Thyroid gland (tissue), 4 donors: ENCODE measurements around the gene TAS1R2. TPM values are rescaled to one million over a fixed set of nuclear protein-coding genes. Genes with fewer than 3 reads are reported as not detected.
A peak's percentile ranks its signal among the peaks of the same experiment; 100 is the strongest.

Experiments used
- DNase-seq, 2 donors: peaks; one replicate each; pipeline ENCODE4 v3.0.0-alpha.2; 2019
- H3K27ac ChIP-seq, 3 donors: fragments of 200-600 bp; sonication (generic); 1 replicate in 2 of 3; 2 replicates in 1 of 3; pipeline ENCODE4 v1.5.1; 2016 to 2019; ENCODE audit warnings: mild to moderate bottlenecking in 1 of 3, moderate library complexity in 1 of 3
- H3K27me3 ChIP-seq: fragments of 200-600 bp; sonication (generic); one replicate; pipeline ENCODE4 v1.5.1; 2019
- H3K36me3 ChIP-seq, 2 donors: fragments of 200-600 bp; sonication (generic); one replicate each; pipeline ENCODE4 v1.5.1; 2016 to 2019
- H3K4me1 ChIP-seq, 2 donors: fragments of 200-600 bp; sonication (generic); one replicate each; pipeline ENCODE4 v1.5.1; 2017 to 2019
- H3K4me3 ChIP-seq, 3 donors: fragments of 200-600 bp; sonication (generic); replicated peaks in 1 of 3; 1 replicate in 2 of 3; 2 replicates in 1 of 3; pipeline ENCODE4 v1.5.1; 2016; ENCODE audit warnings: mild to moderate bottlenecking in 1 of 3
- H3K9me3 ChIP-seq: fragments of 200-600 bp; sonication (generic); one replicate; pipeline ENCODE4 v1.5.1; 2017
- POLR2A ChIP-seq, 2 donors: fragments of 450-650 bp; IDR thresholded peaks; one replicate each; pipeline ENCODE4 v1.6.1; 2017; ENCODE audit warnings: antibody characterized with exemption in 2 of 2, mild to moderate bottlenecking in 2 of 2, moderate library complexity in 1 of 2
- WGBS, 2 donors: methylation state at CpG; one replicate each; pipeline ENCODE4 v1.1.5; 2017; 5-methylcytosine and 5-hydroxymethylcytosine counted together
- intact Hi-C: fragments of 100-400 bp; cut with DNase I; formaldehyde crosslinking; loops from one replicate; pipeline ENCODE4 v1.15.1; 2023
- total RNA-seq, 4 donors: library from RNA; depleted of rRNA; stranded (reverse); fragments of >200 nt; gene quantifications; one replicate each; pipeline ENCODE4 v1.2.3, GENCODE V29; 2016
- TF ChIP-seq, protein P1 (sequence below), 6 experiments: fragments of 200-600 bp in 3 of 6; fragments of 450-650 bp in 3 of 6; sonication (generic) in 3 of 6; IDR thresholded peaks; one replicate each; pipeline ENCODE4 v1.5.1; 2016 to 2019; ENCODE audit warnings: antibody characterized with exemption in 6 of 6, mild to moderate bottlenecking in 2 of 6, inconsistent platforms in 1 of 6, moderate library complexity in 1 of 6

Gene TAS1R2
- total RNA-seq, 4 donors from 2014 or later = not detected

DNA sequence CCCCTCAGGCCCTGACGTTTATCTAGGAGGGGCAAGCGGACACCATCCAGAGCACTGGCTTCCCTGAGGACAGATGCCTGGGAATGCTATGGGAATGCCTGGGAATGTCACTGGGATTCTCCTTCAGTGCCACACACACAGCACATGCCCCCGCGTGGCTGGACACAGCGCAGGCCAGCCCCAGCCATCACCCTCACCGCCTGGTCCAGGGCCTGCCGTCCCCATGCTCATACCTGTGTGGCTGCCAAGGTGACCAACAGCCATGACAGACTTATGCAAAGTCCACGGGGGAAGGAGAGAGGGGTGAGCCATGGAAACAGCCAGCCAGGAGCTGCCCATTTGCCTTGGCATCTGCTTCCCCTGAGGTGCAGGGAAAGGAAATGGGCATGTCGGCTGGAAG lies 5.7 kb upstream of the TAS1R2 start:
- WGBS, 2 donors = 83 to 85% methylated on average over 6 to 7 of the region's 9 CpGs
- Histone ChIP-seq H3K4me3 (no peak overlapping the region), H3K9me3 (no peaks in the 10 kb centered on the region), H3K36me3 (no peaks in the 10 kb centered on the region), H3K27me3 (no peaks in the 10 kb centered on the region), H3K27ac (no peak overlapping the region), H3K4me1 (no peaks in the 10 kb centered on the region)
- TF ChIP-seq, protein P1, sequence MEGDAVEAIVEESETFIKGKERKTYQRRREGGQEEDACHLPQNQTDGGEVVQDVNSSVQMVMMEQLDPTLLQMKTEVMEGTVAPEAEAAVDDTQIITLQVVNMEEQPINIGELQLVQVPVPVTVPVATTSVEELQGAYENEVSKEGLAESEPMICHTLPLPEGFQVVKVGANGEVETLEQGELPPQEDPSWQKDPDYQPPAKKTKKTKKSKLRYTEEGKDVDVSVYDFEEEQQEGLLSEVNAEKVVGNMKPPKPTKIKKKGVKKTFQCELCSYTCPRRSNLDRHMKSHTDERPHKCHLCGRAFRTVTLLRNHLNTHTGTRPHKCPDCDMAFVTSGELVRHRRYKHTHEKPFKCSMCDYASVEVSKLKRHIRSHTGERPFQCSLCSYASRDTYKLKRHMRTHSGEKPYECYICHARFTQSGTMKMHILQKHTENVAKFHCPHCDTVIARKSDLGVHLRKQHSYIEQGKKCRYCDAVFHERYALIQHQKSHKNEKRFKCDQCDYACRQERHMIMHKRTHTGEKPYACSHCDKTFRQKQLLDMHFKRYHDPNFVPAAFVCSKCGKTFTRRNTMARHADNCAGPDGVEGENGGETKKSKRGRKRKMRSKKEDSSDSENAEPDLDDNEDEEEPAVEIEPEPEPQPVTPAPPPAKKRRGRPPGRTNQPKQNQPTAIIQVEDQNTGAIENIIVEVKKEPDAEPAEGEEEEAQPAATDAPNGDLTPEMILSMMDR (IDR thresholded peaks at IDR 0.05) = no peak
- no peak for TF ChIP-seq POLR2A (IDR thresholded peaks at IDR 0.05)
- intact Hi-C loops = no loop called here
- no peak for DNase-seq

DNA sequence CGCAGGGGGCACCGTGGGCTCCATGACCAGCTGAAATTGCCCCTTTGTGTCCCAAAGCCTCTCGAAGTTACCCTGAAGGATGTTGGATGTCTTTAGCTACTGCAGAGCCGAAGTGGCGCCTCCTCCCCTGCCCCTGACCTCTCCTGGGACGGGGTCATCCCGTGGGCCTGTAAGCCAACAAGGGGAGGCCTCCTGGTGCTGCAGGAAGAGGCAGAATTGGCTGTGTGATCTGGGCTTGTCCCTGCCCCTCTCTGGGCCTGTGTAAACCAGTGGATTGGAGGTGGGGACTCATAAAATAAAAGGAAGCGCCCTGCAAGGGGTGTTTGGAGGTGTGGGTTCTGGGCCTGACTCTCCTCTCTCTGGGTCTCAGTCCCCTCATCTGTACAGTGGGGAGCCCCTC lies 2.1 kb upstream of the TAS1R2 start:
- intact Hi-C loops = no loop called here

DNA sequence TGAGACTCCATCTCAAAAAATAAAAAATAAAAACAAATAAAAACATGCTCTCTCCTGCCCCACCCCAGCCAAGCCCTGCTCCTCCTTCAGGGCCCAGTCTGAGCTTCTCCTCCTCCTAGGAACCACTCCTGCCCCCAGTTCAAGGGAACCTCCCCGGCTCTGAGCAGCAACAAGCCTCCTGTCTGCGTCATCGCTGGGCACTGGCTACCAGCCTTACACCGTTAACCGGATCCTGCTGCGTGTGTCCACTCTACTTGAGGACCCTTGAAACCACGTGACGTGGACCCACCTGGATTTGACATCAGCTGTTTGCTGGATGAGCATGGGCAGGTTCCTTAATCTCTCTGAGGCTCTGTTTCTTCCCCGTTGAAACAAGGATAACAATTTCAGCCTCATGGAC lies 1.6 kb upstream of the TAS1R2 start:
- H3K4me3 ChIP-seq = no peak overlapping the region
- H3K4me1 ChIP-seq = no peaks in the 10 kb centered on the region
- no peaks in the 10 kb centered on the region for H3K27me3 ChIP-seq
- peak in 1 of 2 donors; percentile 39 for DNase-seq
- WGBS, 2 donors = 38 to 55% methylated on average over 9 of the region's 9 CpGs
- TF ChIP-seq POLR2A (IDR thresholded peaks at IDR 0.05) = no peak
- TF ChIP-seq, protein P1 (IDR thresholded peaks at IDR 0.05) = no peak
- intact Hi-C loops = no loop called here
- no peak overlapping the region for H3K27ac ChIP-seq
- H3K9me3 ChIP-seq = no peaks in the 10 kb centered on the region
- H3K36me3 ChIP-seq = no peaks in the 10 kb centered on the region

More for the DNA sequence above, 2.1 kb upstream of the TAS1R2 start:
- Histone ChIP-seq H3K9me3 (no peaks in the 10 kb centered on the region), H3K27me3 (no peaks in the 10 kb centered on the region), H3K4me1 (no peaks in the 10 kb centered on the region), H3K4me3 (no peak overlapping the region), H3K36me3 (no peaks in the 10 kb centered on the region), H3K27ac (no peak overlapping the region)
- no peak for DNase-seq
- 61 to 76% methylated on average over 7 to 8 of the region's 8 CpGs for WGBS, 2 donors
- TF ChIP-seq POLR2A (IDR thresholded peaks at IDR 0.05) = no peak
- TF ChIP-seq, protein P1 (IDR thresholded peaks at IDR 0.05) = no peak

GRCh38 chr1:18858070-18858688 lies 1.3 kb downstream of the TAS1R2 start:
- H3K4me3 ChIP-seq = no peak overlapping the region
- intact Hi-C loops = no loop called here
- H3K27ac ChIP-seq = no peak overlapping the region
- no peaks in the 10 kb centered on the region for H3K9me3 ChIP-seq
- no peaks in the 10 kb centered on the region for H3K4me1 ChIP-seq
- no peaks in the 10 kb centered on the region for H3K36me3 ChIP-seq
- WGBS, 2 donors = 91 to 94% methylated on average over 7 of the region's 7 CpGs
- DNase-seq = no peak
- H3K27me3 ChIP-seq = no peaks in the 10 kb centered on the region
- TF ChIP-seq, protein P1 (IDR thresholded peaks at IDR 0.05) = no peak
- no peak for TF ChIP-seq POLR2A (IDR thresholded peaks at IDR 0.05)

GRCh38 chr1:18856435-18856834 lies 3.0 kb downstream of the TAS1R2 start:
- Histone ChIP-seq H3K9me3 (no peaks in the 10 kb centered on the region), H3K36me3 (no peaks in the 10 kb centered on the region), H3K27me3 (no peaks in the 10 kb centered on the region), H3K27ac (no peak overlapping the region), H3K4me1 (no peaks in the 10 kb centered on the region), H3K4me3 (no peak overlapping the region)
- no peak for TF ChIP-seq POLR2A (IDR thresholded peaks at IDR 0.05)
- TF ChIP-seq, protein P1 (IDR thresholded peaks at IDR 0.05) = no peak
- intact Hi-C loops = no loop called here
- DNase-seq = no peak
- 95 to 97% methylated on average over 1 of the region's 1 CpG for WGBS, 2 donors
